HepG2 (cell line): Measurements from ENCODE around the gene PDZD7. TPM values are rescaled to one million over a fixed set of nuclear protein-coding genes. Genes with fewer than 3 reads are reported as not detected.

Experiments
- AGO1 ChIP-seq: fragments of 200-400 bp; formaldehyde crosslinking; IDR thresholded peaks from 2 replicates; pipeline ENCODE4 v1.6.1; 2017; ENCODE audit warnings: mild to moderate bottlenecking, low read depth, low read length, moderate library complexity; ENCODE audit not compliant: poor library complexity, severe bottlenecking
- ATF7-NPFF ChIP-seq: sonication (generic); formaldehyde crosslinking; IDR thresholded peaks from 2 replicates; pipeline ENCODE4 v1.8.1; 2023; ENCODE audit warnings: mild to moderate bottlenecking, low read depth, missing genetic modification reagents, moderate library complexity
- NFAT5 ChIP-seq: sonication (generic); formaldehyde crosslinking; IDR thresholded peaks from 2 replicates; pipeline ENCODE4 v1.4.0; 2020; ENCODE audit warnings: missing genetic modification reagents
- NFE2L2 ChIP-seq: fragments of 150-350 bp; IDR thresholded peaks from 2 replicates; pipeline ENCODE4 v1.6.1; 2014; ENCODE audit warnings: low read length
- U2AF2 ChIP-seq: fragments of 200-400 bp; formaldehyde crosslinking; IDR thresholded peaks from 2 replicates; pipeline ENCODE4 v1.6.1; 2017; ENCODE audit warnings: low read depth, mild to moderate bottlenecking, low read length
- ZKSCAN5 ChIP-seq: sonication (generic); formaldehyde crosslinking; IDR thresholded peaks from 2 replicates; pipeline ENCODE4 v1.5.1; 2020; ENCODE audit warnings: mild to moderate bottlenecking, missing genetic modification reagents
- ZNF121 ChIP-seq: sonication (generic); formaldehyde crosslinking; IDR thresholded peaks from 2 replicates; pipeline ENCODE4 v1.5.0; 2020; ENCODE audit warnings: mild to moderate bottlenecking, missing genetic modification reagents
- ZNF205 ChIP-seq: IDR thresholded peaks from 2 replicates; pipeline ENCODE4 v1.6.1; 2018; ENCODE audit warnings: missing biosample characterization, missing genetic modification reagents
- ZNF550 ChIP-seq: sonication (generic); formaldehyde crosslinking; IDR thresholded peaks from 2 replicates; pipeline ENCODE4 v1.4.0; 2020; ENCODE audit warnings: mild to moderate bottlenecking, missing genetic modification reagents, borderline replicate concordance
- ZNF691 ChIP-seq: sonication (generic); formaldehyde crosslinking; IDR thresholded peaks from 2 replicates; pipeline ENCODE4 v1.4.0; 2020; ENCODE audit warnings: missing genetic modification reagents, low read depth, mild to moderate bottlenecking, borderline replicate concordance
- polyA plus RNA-seq, 8 experiments: library from polyadenylated mRNA; depleted of rRNA in 3 of 8; stranded (reverse) in 7 of 8; unstranded in 1 of 8; fragments of >200 nt; fragmentation: Illumina TruSeq in 4 of 8; extraction: Trizol in 4 of 8; gene quantifications; 2 replicates each; pipeline versions ENCODE4 v1.2.1 to v1.2.3, GENCODE V29; 2011 to 2016; ENCODE audit warnings: low read depth in 4 of 8, missing spikeins in 1 of 8, mixed read lengths in 1 of 8; ENCODE audit not compliant: insufficient read depth in 1 of 8
- total RNA-seq, 5 experiments: library from RNA; depleted of rRNA; stranded (reverse); fragments of >200 nt; fragmentation: Illumina TruSeq; extraction: Trizol; gene quantifications; 2 replicates each; pipeline ENCODE4 v1.2.3, GENCODE V29; 2016; ENCODE audit warnings: low read depth in 1 of 5
- TF ChIP-seq, protein P1 (sequence below): sonication (generic); formaldehyde crosslinking; conservative IDR thresholded peaks from 2 replicates; pipeline ENCODE4 v1.8.0; 2022; ENCODE audit warnings: mild to moderate bottlenecking, moderate library complexity, missing genetic modification reagents
- TF ChIP-seq, protein P2 (sequence below): sonication (generic); formaldehyde crosslinking; IDR thresholded peaks from 2 replicates; pipeline ENCODE4 v1.5.0; 2020; ENCODE audit warnings: missing genetic modification reagents
- TF ChIP-seq, protein P3 (sequence below): sonication (generic); formaldehyde crosslinking; IDR thresholded peaks from 2 replicates; pipeline ENCODE4 v1.5.0; 2020; ENCODE audit warnings: missing genetic modification reagents, mild to moderate bottlenecking, borderline replicate concordance

The PDZD7 gene
- total and polyA plus RNA-seq, 2 of the 13 experiments (the other 11 are each of a cell fraction or from before 2014, with no cell fraction given), result 0.58 to 0.73 TPM

GRCh38 chr10:101067356-101068083, 36.6 kb upstream of the PDZD7 start (continued):
- TF ChIP-seq, protein P1, sequence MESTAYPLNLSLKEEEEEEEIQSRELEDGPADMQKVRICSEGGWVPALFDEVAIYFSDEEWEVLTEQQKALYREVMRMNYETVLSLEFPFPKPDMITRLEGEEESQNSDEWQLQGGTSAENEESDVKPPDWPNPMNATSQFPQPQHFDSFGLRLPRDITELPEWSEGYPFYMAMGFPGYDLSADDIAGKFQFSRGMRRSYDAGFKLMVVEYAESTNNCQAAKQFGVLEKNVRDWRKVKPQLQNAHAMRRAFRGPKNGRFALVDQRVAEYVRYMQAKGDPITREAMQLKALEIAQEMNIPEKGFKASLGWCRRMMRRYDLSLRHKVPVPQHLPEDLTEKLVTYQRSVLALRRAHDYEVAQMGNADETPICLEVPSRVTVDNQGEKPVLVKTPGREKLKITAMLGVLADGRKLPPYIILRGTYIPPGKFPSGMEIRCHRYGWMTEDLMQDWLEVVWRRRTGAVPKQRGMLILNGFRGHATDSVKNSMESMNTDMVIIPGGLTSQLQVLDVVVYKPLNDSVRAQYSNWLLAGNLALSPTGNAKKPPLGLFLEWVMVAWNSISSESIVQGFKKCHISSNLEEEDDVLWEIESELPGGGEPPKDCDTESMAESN (CRISPR knock-in tag), result peak; percentile 54; the same call in 1 of the 2 replicates
- TF ChIP-seq, protein P2, sequence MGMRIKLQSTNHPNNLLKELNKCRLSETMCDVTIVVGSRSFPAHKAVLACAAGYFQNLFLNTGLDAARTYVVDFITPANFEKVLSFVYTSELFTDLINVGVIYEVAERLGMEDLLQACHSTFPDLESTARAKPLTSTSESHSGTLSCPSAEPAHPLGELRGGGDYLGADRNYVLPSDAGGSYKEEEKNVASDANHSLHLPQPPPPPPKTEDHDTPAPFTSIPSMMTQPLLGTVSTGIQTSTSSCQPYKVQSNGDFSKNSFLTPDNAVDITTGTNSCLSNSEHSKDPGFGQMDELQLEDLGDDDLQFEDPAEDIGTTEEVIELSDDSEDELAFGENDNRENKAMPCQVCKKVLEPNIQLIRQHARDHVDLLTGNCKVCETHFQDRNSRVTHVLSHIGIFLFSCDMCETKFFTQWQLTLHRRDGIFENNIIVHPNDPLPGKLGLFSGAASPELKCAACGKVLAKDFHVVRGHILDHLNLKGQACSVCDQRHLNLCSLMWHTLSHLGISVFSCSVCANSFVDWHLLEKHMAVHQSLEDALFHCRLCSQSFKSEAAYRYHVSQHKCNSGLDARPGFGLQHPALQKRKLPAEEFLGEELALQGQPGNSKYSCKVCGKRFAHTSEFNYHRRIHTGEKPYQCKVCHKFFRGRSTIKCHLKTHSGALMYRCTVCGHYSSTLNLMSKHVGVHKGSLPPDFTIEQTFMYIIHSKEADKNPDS (CRISPR knock-in tag), result peak; percentile 43; the same call in 1 of the 2 replicates
- TF ChIP-seq ZNF550, result no peak
- 0 out of 2 replicates have a peak, but pooled peaks have one; percentile 26 for TF ChIP-seq ZNF691 (CRISPR knock-in tag)
- no peak for TF ChIP-seq U2AF2
- 0 out of 2 replicates have a peak, but pooled peaks have one; percentile 43 for TF ChIP-seq ATF7-NPFF (CRISPR knock-in tag)
- TF ChIP-seq ZNF205 (CRISPR knock-in tag), result no peak
- TF ChIP-seq ZNF121 (CRISPR knock-in tag), result no peak
- TF ChIP-seq NFAT5 (CRISPR knock-in tag), result 0 out of 2 replicates have a peak, but pooled peaks have one; percentile 29
- TF ChIP-seq NFE2L2, result no peak
- TF ChIP-seq AGO1, result peak; percentile 98
- TF ChIP-seq, protein P3, sequence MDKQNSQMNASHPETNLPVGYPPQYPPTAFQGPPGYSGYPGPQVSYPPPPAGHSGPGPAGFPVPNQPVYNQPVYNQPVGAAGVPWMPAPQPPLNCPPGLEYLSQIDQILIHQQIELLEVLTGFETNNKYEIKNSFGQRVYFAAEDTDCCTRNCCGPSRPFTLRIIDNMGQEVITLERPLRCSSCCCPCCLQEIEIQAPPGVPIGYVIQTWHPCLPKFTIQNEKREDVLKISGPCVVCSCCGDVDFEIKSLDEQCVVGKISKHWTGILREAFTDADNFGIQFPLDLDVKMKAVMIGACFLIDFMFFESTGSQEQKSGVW (CRISPR knock-in tag), result no peak
- no peak for TF ChIP-seq ZKSCAN5 (CRISPR knock-in tag)
